NCI-H2171 (cell line): ENCODE measurements around the gene WDR31.
"Not testable (repeated sequence)": the region's sequence is repeated elsewhere in the genome, so short reads cannot be mapped to it uniquely, and the experiment has no call there.

ENCODE experiments used
- DNase-seq: peaks from one replicate; lab custom pipeline; 2025; lab: John Stamatoyannopoulos, UW

The WDR31 gene

GRCh38 chr9:113368982-113369854, 29.1 kb upstream of the WDR31 start:
- no peak for DNase-seq

GRCh38 chr9:113368348-113368981, 28.4 kb upstream of the WDR31 start:
- no peak for DNase-seq

GRCh38 chr9:113365652-113366051, 25.6 kb upstream of the WDR31 start:
- DNase-seq: not testable (repeated sequence)

GRCh38 chr9:113364951-113365350, 24.9 kb upstream of the WDR31 start:
- no peak for DNase-seq

- DNase-seq: no peak
Observed at GRCh38 chr9:113363336-113363735, 23.3 kb upstream of the WDR31 start.

- no peak for DNase-seq
Observed at GRCh38 chr9:113361304-113362018, 21.4 kb upstream of the WDR31 start.

GRCh38 chr9:113360242-113360842, 20.3 kb upstream of the WDR31 start:
- DNase-seq: no peak

GRCh38 chr9:113359385-113359784, 19.3 kb upstream of the WDR31 start:
- no peak for DNase-seq

GRCh38 chr9:113356686-113357292, 16.7 kb upstream of the WDR31 start:
- DNase-seq: no peak

- no peak for DNase-seq
Observed at GRCh38 chr9:113355040-113355596, 15.0 kb upstream of the WDR31 start.

- no peak for DNase-seq
Observed at GRCh38 chr9:113352411-113352810, 12.3 kb upstream of the WDR31 start.

- DNase-seq: no peak
Observed at GRCh38 chr9:113352006-113352405, 11.9 kb upstream of the WDR31 start.

- no peak for DNase-seq
Observed at GRCh38 chr9:113350937-113351336, 10.9 kb upstream of the WDR31 start.

- DNase-seq: no peak
Observed at GRCh38 chr9:113350107-113350661, 10.1 kb upstream of the WDR31 start.

GRCh38 chr9:113349445-113350094, 9.5 kb upstream of the WDR31 start, which contains the start of gene BSPRY:
Gene BSPRY (plus strand): TSS chr9:113349541. CDS start chr9:113349580, 39 bp downstream.
- peak; percentile 53 for DNase-seq

GRCh38 chr9:113349066-113349444, 9.0 kb upstream of the WDR31 start:
- no peak for DNase-seq

GRCh38 chr9:113348437-113348836, 8.4 kb upstream of the WDR31 start:
- no peak for DNase-seq

GRCh38 chr9:113345671-113346070, 5.6 kb upstream of the WDR31 start:
- DNase-seq: no peak

- DNase-seq: no peak
Observed at GRCh38 chr9:113345190-113345589, 5.1 kb upstream of the WDR31 start.

- no peak for DNase-seq
Observed at GRCh38 chr9:113343732-113344231, 3.7 kb upstream of the WDR31 start.
